Measurements from ENCODE around the gene MYRIP. TPM values are rescaled to one million over a fixed set of nuclear protein-coding genes. Genes with fewer than 3 reads are reported as not detected.

Gene MYRIP
- total RNA-seq, 1 experiment from 2014 or later, result 0.44 TPM

GRCh38 chr3:40057786-40058185, 248.4 kb downstream of the MYRIP start:
- Histone ChIP-seq H3K27ac (ENCODE audit: low read depth, low read length) (no peak overlapping the region), H3K9ac (ENCODE audit: low read length) (no peak overlapping the region), H3K9me3 (ENCODE audit: control insufficient read depth in 1 of 2, insufficient read depth in 1 of 2, low read depth in 1 of 2, low read length in 2 of 2) (no peaks in the 10 kb centered on the region), H3K4me1 (ENCODE audit: control insufficient read depth in 1 of 2, insufficient read depth in 2 of 2, low read length in 2 of 2) (no peaks in the 10 kb centered on the region), H4K20me1 (ENCODE audit: insufficient read depth) (no peaks in the 10 kb centered on the region; the same call in 1 of the 2 replicates), H2AFZ (ENCODE audit: low read depth, low read length, poor library complexity, severe bottlenecking) (no peak overlapping the region), H3K27me3 (ENCODE audit: insufficient read depth, low read length) (0 out of 2 replicates have a peak, but pooled peaks cover 3% of the 10 kb centered on the region), H3K4me2 (ENCODE audit: low read length) (no peak overlapping the region), H3K9me2 (ENCODE audit: insufficient read depth) (no peaks in the 10 kb centered on the region), H3K4me3 (replicated peaks in 1 of 2; ENCODE audit: low read depth in 1 of 2, low read length in 2 of 2) (no peak overlapping the region), H3K36me3 (ENCODE audit: control insufficient read depth in 1 of 2, insufficient read depth in 2 of 2, low read length in 2 of 2) (no peaks in the 10 kb centered on the region), H3K79me2 (ENCODE audit: insufficient read depth, low read length) (no peaks in the 10 kb centered on the region)
- CTCF ChIA-PET, result no interaction called here
- RAD21 ChIA-PET (ENCODE audit: low non-redundant PET in 1 of 2, low total read pairs in 2 of 2, uncharacterized antibody in 2 of 2, unreplicated experiment in 2 of 2), result no interaction called here
- ATAC-seq, result no peak
- no peak for DNase-seq (ENCODE audit: low read depth, low spot score)
- intact Hi-C loops (cut with micrococcal nuclease), result no loop called here
- no TSS peak for BruUV-seq (replicated peaks)
- no peak for TF ChIP-seq ZBTB33 (IDR thresholded peaks at IDR 0.05; ENCODE audit: extremely low read depth, insufficient replicate concordance, low read length)
- TF ChIP-seq, protein P1, sequence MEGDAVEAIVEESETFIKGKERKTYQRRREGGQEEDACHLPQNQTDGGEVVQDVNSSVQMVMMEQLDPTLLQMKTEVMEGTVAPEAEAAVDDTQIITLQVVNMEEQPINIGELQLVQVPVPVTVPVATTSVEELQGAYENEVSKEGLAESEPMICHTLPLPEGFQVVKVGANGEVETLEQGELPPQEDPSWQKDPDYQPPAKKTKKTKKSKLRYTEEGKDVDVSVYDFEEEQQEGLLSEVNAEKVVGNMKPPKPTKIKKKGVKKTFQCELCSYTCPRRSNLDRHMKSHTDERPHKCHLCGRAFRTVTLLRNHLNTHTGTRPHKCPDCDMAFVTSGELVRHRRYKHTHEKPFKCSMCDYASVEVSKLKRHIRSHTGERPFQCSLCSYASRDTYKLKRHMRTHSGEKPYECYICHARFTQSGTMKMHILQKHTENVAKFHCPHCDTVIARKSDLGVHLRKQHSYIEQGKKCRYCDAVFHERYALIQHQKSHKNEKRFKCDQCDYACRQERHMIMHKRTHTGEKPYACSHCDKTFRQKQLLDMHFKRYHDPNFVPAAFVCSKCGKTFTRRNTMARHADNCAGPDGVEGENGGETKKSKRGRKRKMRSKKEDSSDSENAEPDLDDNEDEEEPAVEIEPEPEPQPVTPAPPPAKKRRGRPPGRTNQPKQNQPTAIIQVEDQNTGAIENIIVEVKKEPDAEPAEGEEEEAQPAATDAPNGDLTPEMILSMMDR (IDR thresholded peaks at IDR 0.05 in 2 of 3, conservative IDR thresholded peaks at IDR 0.05 in 1 of 3; ENCODE audit: borderline replicate concordance in 1 of 3, insufficient read depth in 1 of 3, low read depth in 2 of 3, low read length in 2 of 3), result no peak
- TF ChIP-seq MAX (IDR thresholded peaks at IDR 0.05), result no peak
- no peak for TF ChIP-seq EGR1 (IDR thresholded peaks at IDR 0.05; ENCODE audit: low read depth)
- TF ChIP-seq, protein P2, sequence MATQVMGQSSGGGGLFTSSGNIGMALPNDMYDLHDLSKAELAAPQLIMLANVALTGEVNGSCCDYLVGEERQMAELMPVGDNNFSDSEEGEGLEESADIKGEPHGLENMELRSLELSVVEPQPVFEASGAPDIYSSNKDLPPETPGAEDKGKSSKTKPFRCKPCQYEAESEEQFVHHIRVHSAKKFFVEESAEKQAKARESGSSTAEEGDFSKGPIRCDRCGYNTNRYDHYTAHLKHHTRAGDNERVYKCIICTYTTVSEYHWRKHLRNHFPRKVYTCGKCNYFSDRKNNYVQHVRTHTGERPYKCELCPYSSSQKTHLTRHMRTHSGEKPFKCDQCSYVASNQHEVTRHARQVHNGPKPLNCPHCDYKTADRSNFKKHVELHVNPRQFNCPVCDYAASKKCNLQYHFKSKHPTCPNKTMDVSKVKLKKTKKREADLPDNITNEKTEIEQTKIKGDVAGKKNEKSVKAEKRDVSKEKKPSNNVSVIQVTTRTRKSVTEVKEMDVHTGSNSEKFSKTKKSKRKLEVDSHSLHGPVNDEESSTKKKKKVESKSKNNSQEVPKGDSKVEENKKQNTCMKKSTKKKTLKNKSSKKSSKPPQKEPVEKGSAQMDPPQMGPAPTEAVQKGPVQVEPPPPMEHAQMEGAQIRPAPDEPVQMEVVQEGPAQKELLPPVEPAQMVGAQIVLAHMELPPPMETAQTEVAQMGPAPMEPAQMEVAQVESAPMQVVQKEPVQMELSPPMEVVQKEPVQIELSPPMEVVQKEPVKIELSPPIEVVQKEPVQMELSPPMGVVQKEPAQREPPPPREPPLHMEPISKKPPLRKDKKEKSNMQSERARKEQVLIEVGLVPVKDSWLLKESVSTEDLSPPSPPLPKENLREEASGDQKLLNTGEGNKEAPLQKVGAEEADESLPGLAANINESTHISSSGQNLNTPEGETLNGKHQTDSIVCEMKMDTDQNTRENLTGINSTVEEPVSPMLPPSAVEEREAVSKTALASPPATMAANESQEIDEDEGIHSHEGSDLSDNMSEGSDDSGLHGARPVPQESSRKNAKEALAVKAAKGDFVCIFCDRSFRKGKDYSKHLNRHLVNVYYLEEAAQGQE (IDR thresholded peaks at IDR 0.05; ENCODE audit: low read depth), result no peak
- TF ChIP-seq YY1 (IDR thresholded peaks at IDR 0.05; ENCODE audit: extremely low read depth, insufficient replicate concordance, low read depth, low read length), result no peak
- TF ChIP-seq ZFX (IDR thresholded peaks at IDR 0.05), result no peak
- no peak for TF ChIP-seq CBX3 (IDR thresholded peaks at IDR 0.05; ENCODE audit: low read depth)
- no peak for TF ChIP-seq ZNF274 (IDR thresholded peaks at IDR 0.05; ENCODE audit: low read depth, low read length)
- POLR2A ChIA-PET, result no interaction called here

Measured in HCT116 (cell line).